GM21786 (cell line): ENCODE measurements around the gene ATP4B.

Experiments used
- ATAC-seq: cut with Tn5 transposase; IDR thresholded peaks from one replicate; pipeline ENCODE4 v1.9.1; 2021; ENCODE audit not compliant: unreplicated experiment

ATP4B gene

GRCh38 chr13:113643593-113643992 is 14.4 kb downstream of the ATP4B start:
- ATAC-seq, result no peak

GRCh38 chr13:113642563-113642962 is 15.4 kb downstream of the ATP4B start:
- ATAC-seq, result no peak

GRCh38 chr13:113641426-113641825 is 16.6 kb downstream of the ATP4B start:
- no peak for ATAC-seq

GRCh38 chr13:113639616-113640262 is 18.3 kb downstream of the ATP4B start:
- no peak for ATAC-seq

- ATAC-seq, result no peak
Observed at GRCh38 chr13:113638806-113639205, 19.2 kb downstream of the ATP4B start.

GRCh38 chr13:113638173-113638746 is 19.7 kb downstream of the ATP4B start:
- no peak for ATAC-seq

GRCh38 chr13:113637262-113638160 is 20.5 kb downstream of the ATP4B start:
- ATAC-seq, result no peak

- no peak for ATAC-seq
Observed at GRCh38 chr13:113636266-113636963, 21.6 kb downstream of the ATP4B start.

- no peak for ATAC-seq
Observed at GRCh38 chr13:113635709-113636108, 22.3 kb downstream of the ATP4B start.

- ATAC-seq, result no peak
Observed at GRCh38 chr13:113635048-113635420, 23.0 kb downstream of the ATP4B start.

- ATAC-seq, result no peak
Observed at GRCh38 chr13:113634279-113635047, 23.5 kb downstream of the ATP4B start.

- ATAC-seq, result no peak
Observed at GRCh38 chr13:113633485-113633873, 24.5 kb downstream of the ATP4B start.

- ATAC-seq, result no peak
Observed at GRCh38 chr13:113632706-113633484, 25.1 kb downstream of the ATP4B start.

GRCh38 chr13:113631341-113632095 is 26.5 kb downstream of the ATP4B start:
- ATAC-seq, result no peak

- no peak for ATAC-seq
Observed at GRCh38 chr13:113630804-113631203, 27.2 kb downstream of the ATP4B start.

- ATAC-seq, result no peak
Observed at GRCh38 chr13:113630296-113630695, 27.7 kb downstream of the ATP4B start.

- no peak for ATAC-seq
Observed at GRCh38 chr13:113629866-113630265, 28.1 kb downstream of the ATP4B start.

GRCh38 chr13:113628291-113629270 is 29.4 kb downstream of the ATP4B start:
- ATAC-seq, result no peak
